Ovary (tissue), 3 donors: ENCODE data around the gene PATJ.

Experiments
- POLR2A ChIP-seq: fragments of 450-650 bp; IDR thresholded peaks from one replicate; pipeline ENCODE4 v1.6.1; 2017; ENCODE audit warnings: antibody characterized with exemption, mild to moderate bottlenecking, moderate library complexity
- TF ChIP-seq, protein P1 (sequence below), 3 donors: fragments of 450-650 bp in 2 of 3; fragments of 200-600 bp in 1 of 3; IDR thresholded peaks; one replicate each; pipeline versions ENCODE4 v1.5.1 to v1.8.0; 2016 to 2022; ENCODE audit warnings: antibody characterized with exemption in 3 of 3, mild to moderate bottlenecking in 1 of 3
- donor health status: DM: no; HTN: no; CAD: no.

DNA sequence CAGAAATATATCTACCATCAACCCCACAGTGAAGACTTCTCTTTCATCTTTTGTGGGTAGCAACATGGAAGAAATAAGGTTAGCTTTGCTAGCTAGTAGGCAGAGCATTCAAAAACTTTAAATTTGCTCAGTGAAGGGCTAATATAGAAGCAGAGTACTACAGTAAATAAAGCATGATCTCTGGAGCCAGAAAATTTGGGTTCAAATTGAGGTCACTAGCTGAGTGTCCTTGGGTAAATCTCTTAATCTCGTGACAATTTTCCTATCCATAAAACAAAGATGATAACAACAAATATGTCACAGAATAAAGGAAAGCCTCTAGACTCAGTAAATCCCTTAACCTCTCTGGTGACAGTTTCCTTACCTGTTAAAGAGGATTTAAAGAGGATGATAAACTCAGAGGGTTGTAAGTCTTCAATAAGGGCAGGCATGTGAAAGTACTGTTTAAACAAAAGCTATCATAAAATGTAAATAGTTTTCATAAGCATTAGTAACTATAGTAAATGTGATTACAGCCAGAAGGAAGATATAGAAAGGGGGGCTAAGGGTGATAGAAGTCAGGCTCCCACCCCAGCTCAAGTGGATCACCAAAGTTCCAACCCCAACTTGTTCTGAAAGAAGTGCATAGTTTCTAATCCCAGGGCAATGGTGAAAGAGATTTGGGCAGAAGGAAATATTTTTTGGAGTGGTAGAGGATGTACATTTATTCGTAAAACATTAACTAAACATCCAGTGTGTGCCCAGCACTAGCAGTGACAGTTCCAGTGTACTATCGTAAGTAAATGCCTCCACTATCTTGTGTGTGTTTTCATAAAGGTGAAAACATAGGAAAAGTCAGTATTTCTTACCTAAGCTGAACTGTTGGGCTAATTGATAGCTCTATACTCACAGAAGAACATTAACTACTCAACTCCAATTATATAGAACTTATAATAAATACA lies 42.1 kb upstream of the PATJ start:
- TF ChIP-seq, protein P1, sequence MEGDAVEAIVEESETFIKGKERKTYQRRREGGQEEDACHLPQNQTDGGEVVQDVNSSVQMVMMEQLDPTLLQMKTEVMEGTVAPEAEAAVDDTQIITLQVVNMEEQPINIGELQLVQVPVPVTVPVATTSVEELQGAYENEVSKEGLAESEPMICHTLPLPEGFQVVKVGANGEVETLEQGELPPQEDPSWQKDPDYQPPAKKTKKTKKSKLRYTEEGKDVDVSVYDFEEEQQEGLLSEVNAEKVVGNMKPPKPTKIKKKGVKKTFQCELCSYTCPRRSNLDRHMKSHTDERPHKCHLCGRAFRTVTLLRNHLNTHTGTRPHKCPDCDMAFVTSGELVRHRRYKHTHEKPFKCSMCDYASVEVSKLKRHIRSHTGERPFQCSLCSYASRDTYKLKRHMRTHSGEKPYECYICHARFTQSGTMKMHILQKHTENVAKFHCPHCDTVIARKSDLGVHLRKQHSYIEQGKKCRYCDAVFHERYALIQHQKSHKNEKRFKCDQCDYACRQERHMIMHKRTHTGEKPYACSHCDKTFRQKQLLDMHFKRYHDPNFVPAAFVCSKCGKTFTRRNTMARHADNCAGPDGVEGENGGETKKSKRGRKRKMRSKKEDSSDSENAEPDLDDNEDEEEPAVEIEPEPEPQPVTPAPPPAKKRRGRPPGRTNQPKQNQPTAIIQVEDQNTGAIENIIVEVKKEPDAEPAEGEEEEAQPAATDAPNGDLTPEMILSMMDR (IDR thresholded peaks at IDR 0.05) = no peak
- TF ChIP-seq POLR2A = no peak
